ENCODE results near the gene MYO16.
"Not testable (repeated sequence)": the region's sequence is repeated elsewhere in the genome, so short reads cannot be mapped to it uniquely, and the experiment has no call there.

The MYO16 gene

DNA sequence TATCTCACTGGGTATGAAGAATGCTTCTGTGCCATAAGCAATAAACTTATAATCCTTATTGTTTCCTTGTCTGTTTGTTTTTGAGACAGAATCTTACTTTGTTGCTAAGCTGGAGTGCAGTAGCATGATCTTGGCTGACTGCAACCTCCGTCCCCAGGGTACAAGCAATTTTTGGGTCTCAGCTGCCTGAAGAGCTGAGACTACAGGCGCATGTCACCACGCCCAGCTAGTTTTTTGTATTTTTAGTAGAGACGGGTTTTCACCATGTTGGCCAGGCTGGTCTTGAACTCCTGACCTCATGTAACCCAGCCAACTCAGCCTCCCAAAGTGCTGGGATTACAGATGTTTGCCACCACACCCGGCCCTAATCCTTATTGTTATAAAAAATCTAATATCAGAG, 112.5 kb downstream of the MYO16 start:
- no peak for DNase-seq (ENCODE audit: low spot score)
- no peak for FAIRE-seq

DNA sequence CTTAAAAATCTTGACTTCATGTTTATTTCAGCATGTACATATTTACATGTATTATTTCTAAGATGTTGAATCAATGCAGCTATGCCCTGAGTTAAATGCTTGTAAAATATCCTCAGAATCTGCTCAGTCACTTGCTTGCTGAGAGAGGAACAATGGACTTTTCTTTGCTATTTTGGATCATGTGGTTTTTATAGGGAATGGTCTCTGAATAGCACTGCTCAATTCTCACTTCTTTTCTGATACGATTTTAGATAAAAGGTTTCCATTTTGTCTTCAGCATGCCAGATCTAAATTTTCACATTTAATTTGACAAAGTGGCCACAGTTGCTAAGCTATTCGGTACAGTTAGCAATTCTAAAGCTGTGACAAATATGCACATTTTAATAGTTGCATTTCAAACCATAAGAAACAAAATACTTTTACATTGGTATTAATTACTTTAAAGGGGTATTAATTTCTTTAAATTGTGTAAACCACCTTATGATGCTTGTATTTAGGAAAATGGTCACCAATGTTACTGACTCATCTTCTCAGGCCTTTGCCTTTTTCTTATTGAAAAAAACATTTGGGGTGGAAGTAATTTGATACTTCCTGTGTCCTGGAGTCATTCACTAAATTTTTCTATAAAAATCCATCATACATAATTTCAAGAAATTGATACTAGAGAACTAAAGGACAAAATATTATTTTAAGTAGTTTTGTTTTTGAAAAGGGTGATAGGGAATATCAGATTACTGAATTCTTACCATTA, 113.5 kb downstream of the MYO16 start:
- DNase-seq (ENCODE audit: low spot score) (no peak), FAIRE-seq (no peak)

DNA sequence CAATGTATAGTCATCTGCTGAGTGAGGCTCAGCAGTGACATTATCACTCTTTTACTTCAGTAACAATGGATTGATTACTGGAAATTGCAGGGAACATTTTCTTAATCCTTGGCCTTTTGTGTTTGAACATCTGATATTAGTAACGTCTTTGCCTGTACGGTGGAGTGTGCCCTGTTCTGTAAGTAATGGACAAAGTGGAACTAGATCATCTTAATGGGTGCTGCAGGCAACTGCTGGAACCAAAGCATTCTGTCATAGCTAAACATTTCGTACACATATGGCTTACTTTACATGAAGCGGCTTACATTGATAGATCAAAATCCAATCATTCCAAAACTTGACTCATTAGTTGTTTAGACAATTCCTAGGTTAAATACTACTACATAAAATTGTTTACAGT, 114.1 kb downstream of the MYO16 start:
- FAIRE-seq, result no peak

DNA sequence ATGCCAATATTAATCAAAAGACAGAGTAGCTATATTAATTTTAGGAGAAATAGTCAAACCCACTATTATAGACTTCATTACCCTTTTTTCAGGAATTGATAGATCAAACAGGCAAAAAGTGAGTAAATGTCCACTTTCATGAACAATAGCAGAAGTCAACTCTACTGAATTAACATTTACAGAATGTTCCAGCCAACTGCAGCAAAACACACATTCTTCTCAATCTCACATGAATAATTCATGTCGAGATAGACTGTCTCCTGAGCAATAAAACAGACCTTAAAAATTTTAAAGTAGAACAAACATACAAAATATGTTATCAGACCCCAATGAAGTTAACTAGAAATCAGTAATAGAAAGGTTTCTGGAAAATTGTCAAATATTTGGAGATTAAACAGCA, 118.4 kb downstream of the MYO16 start:
- FAIRE-seq, result no peak

More for the DNA sequence above, 114.1 kb downstream of the MYO16 start:
- no peak for DNase-seq (ENCODE audit: low spot score)

DNA sequence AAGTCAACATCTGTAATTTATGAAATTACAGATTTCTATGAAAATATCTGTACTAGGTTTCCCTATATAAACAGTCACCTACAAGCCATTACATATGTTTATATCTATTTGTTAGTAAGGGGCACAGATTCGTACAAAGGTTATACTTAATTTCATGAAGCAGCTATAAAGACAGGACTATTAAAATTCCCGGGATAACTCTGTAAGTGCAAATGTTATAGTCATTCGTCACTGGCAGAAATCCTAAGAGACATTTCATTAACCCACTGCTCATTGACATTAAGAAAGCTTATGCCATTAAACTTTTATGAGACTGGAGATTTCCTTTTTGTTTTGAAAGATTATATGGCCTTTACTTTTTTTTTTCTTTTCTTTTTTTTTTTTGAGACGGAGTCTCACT, 122.9 kb downstream of the MYO16 start:
- FAIRE-seq, result no peak
- DNase-seq (ENCODE audit: low spot score), result no peak

More for the DNA sequence above, 118.4 kb downstream of the MYO16 start:
- no peak for DNase-seq (ENCODE audit: low spot score)

DNA sequence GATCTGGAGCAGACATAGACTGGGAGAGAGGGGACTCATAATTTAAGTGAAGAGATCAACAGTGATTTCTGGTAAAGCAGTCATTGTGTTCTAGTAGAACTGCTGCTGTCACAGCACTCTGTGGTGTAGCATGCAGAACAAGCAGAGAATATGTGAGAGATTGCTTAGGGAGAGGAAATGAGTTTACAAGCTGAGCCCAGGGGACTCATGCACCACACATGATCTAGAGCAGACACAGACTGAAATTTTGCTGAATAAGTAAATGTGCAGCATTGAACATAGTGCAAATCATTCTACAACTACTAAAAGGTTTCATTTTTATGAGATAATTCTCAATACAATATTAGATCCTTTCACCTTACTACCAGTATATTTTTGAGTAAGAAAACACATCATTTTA, 125.7 kb downstream of the MYO16 start:
- FAIRE-seq, result no peak
- no peak for DNase-seq (ENCODE audit: low spot score)

DNA sequence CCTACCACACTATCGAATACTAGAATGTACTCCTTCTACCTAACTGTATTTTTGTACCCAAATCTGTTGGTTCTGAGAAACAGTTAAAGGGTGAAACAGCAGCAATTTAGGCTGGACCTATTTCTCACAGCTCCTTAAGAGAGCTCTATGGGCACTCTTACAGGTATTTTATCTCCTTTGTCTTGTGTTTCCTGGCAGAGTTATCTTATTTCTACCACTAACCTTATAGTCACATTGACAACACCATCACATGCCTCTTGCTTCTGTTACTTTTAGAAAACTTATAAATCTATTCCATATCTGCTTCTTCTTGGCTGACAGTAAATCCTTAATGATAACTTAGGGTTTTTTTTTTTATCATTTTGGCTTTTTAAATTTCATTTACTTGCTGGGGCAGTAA, 130.7 kb downstream of the MYO16 start:
- FAIRE-seq, result no peak
- no peak for DNase-seq (ENCODE audit: low spot score)

DNA sequence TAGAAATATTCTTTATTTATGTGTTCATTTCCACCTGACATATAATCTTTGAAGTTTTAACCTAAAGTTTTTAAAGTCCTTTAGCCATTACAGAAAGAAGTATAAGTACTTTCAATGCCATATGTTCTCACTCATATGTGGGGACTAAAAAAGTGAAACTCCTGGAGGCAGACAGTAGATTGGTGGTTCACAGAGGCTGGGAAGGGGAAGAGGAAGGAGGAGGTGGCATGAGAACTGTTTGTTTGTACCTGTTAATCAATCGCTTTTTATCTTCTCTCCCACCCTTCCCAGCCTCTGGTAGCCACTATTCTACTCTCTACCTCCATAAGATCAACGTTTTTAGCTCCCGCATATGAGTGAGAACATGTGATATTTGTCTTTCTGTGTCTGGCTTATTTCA, 131.1 kb downstream of the MYO16 start:
- DNase-seq (ENCODE audit: low spot score), result no peak
- no peak for FAIRE-seq

DNA sequence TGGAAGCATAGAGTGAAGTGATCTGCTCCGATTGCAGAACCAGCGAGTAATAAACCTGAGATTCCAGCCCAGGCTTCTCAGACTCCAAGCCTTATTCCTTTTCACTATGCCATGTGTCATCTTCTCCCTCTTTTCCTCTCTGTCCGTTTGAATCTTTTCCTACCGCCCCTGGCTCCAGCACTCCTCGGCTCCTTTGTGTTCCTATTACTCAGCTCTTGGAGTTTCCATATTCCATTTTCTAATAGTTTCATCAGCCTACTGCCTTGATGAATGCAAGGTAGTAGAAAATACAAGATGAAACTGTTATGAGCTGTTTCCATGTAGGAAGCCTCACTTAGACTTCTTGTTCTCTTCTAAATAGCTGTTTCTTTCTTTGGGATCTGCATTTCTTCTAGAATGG, 138.6 kb downstream of the MYO16 start:
- no peak for DNase-seq (ENCODE audit: low spot score)
- no peak for FAIRE-seq

DNA sequence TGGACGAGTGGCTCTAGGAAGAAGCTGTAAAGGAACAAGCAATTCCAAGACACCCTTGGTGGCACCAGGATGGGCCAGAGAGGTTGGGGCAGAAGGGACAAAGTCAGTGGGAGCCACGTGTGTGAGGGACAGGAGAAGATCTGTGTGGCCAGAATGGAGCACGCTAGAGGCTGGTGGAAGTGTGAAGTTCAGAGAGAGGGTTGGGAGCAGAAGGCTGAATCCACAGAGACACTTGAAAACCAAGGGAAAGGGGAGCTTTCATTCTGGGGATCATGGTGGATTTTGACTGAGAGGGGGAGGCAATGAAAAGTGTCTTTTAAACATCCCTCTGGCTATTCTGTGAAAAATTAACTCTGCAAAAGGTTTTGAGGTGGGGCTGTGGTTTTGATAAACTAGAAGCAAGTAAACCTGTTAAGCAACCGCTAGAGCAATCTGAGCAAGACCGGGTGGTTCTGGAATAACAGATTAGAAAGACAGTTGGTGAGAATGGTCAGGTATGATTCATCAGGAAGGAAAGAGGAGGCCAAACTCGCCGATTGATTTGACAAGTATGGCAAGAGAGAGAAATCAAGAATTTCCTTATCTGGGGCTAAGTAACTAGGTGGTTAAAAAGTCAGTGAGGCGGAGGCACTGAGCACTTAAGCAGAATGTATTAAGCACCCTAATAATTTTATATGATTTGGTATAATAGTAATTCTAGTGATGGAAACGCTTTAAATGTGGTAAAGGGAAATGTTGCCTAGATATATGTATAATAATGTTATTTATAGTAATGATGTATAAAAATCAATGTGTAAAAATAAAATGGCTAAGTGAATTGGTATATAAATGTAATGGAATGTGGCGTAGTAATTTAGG, 140.0 kb downstream of the MYO16 start:
- DNase-seq (ENCODE audit: low spot score) (peak; percentile 77), FAIRE-seq (peak; percentile 87)

DNA sequence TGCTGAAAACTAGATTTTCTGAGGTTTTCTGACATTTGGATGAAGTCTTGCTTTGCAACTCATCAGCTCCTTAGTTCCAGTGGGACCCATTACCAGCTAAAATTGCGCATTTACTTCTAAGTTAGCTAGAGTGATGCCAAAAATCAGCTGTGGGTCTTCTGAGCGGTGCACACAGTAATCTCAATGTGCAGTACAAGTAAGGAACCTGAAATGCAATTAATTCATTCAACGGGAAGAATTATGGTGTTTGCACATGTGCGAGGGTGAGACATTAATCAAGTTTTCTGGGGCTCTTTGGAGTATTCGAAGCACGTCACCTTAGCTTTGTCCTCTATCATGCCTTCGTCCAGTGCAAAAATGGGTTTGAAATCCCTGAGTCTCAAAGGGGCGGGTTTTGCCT, 146.2 kb downstream of the MYO16 start:
- DNase-seq (ENCODE audit: low spot score) (no peak), FAIRE-seq (no peak)

DNA sequence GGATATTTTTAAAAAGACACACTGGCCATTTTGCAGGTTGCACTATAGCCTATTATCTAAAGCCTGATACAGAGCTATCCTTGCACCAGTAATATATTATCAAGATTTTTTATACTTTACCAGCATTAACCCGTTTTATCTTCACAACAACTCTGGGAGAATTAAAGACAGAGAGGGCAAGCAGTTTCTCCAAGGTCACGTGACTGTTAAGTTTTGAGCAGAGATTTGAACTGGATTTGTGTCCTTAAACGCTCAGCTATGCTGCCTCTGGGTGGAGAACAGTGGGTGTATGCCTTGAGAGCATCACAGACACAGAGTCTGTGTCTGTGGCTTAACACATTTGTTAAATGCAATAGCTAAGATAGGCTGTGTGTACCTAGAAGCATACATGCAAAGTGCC, 147.2 kb downstream of the MYO16 start:
- DNase-seq (ENCODE audit: low spot score) (no peak), FAIRE-seq (no peak)

DNA sequence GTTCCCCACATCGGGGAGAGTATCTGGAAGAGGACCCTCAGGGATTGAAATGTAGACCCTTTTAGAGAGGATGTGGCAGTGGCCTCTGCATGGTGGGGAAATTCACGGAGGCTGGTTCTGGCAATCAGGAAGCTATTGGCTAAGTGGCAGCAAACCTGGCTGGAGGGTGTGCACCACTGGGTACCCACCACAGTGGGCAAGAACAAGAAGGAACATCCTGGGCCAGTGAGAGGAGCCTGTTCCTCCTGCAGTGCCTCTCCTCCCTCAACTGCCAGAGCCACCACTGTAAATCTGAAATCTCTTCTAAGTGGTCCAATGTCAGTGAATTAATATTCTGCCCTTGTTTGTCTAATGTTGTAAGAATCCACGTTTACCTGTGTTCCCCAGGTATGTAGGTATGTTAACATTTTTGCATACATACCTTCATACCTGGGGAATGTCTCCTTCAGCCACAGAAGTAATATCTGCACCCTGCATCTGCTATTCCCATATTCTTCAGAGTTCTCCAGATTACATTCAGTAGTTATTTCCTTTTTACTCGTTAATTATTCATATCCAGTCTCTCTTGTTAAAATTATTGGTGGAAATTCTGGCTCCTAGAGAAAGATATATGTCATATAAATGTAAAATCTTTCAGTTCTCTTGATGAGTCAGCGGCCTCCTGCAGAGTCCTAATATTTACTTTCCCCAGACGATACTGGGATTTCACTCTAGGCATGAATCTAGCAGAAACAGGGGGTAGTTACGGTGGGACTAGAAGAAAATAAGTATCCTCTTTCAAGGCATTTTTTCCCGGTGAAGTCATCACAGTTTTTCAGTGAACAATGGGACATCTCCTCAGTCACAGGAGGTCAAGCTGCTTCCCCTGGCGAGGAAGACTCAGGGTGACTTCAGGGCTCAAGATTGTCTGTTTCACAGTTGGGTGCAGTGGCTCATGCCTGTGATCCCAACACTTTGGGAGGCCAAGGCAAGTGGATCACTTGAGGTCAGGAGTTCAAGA, 148.3 kb downstream of the MYO16 start:
- FAIRE-seq (peak; percentile 84), DNase-seq (ENCODE audit: low spot score) (peak; percentile 92)

DNA sequence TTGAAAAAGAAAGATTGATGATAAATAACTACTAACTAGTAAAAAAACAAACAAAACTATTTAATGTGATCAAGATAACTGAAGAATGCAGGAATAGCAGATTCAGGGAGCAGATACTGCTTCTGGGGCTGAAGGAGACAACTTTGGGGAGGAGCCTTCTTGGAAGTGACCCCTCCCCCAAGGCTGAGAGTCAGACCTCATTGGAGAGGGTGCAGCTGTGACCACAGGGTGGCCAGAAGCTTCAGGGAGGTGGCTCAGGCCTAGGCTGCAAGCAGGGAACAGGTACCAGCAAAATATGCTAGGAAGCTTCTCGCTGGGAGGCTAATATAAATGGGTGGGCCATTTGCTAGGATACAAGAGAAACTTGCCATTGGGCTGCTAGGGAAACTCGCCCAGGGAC, 149.9 kb downstream of the MYO16 start:
- DNase-seq (ENCODE audit: low spot score) (no peak), FAIRE-seq (no peak)

DNA sequence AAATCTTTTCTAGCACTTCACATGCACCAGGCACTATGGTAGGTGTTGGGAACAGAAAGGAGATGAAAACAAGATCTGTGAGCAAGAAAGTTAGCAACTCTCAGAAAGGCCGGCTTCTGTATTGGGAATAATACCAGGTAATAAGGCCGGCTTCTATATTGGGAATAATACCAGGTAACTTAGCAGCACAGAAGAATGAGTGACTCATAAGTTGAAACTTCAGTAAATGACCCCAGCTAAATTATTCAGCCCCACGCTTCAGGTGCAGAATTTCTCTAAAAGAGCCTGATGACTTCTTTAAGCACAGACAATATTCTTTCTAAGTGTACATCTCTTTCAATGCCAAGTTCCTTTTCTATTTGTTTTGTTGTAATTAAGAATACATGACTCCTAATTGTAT, 151.3 kb downstream of the MYO16 start:
- no peak for FAIRE-seq
- no peak for DNase-seq (ENCODE audit: low spot score)

DNA sequence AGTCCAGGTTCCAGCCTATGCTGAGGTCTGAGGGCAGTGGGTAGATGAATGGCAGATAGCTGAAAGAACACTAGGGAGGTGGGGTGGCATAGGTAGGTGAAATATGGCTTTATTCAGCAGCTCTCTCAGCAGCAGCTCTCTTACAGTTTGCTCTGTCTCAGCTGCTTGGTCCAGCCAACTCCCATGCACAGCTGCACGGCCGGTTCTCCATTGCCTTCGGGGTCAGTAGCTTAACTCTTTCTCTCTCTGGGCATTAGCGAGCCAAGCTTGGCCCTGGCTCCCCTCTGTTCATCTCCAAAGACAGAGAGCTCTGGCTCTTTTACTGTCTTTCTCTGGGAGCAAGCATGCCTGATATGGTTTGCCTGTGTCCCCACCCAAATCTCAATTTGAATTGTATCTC, 151.9 kb downstream of the MYO16 start:
- DNase-seq (ENCODE audit: low spot score) (no peak), FAIRE-seq (no peak)

DNA sequence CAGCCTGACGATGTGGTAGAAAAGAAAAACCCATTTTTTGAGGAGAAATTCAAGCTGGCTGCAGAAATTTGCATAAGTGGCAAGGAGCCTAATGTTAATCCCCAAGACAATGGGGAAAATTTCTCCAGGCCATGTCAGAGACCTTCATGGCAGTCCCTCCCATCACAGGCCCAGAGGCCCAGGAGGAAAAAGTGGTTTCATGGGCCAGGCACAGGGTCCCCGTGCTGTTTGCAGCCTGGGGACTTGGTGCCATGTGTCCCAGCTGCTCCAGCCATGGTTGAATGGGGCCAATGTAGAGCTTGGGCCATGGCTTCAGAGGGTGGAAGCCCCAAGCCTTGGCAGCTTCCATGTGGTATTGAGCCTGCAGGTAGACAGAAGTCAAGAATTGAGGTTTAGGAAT, 153.1 kb downstream of the MYO16 start:
- FAIRE-seq; DNase-seq (ENCODE audit: low spot score): not testable (repeated sequence)

DNA sequence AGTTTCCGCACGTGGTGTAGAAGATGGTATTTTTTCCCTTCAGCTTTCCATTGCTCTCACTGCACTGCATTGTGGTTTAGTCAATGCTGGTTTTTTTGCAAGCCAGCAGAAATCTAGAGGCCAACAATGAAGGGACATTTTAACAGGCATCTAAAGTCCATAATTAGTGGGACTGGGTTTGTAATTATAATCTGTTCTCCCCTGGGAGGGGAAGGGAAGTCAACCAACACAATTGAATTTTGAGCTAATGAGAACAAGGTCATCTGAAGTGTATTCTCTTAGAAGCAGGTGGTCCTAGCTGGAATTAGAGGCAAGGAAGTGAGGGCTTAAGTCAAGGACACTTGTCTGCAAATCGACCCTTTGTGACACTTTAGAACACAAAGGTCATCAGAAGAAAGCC, 156.4 kb downstream of the MYO16 start:
- FAIRE-seq (no peak), DNase-seq (ENCODE audit: low spot score) (no peak)

DNA sequence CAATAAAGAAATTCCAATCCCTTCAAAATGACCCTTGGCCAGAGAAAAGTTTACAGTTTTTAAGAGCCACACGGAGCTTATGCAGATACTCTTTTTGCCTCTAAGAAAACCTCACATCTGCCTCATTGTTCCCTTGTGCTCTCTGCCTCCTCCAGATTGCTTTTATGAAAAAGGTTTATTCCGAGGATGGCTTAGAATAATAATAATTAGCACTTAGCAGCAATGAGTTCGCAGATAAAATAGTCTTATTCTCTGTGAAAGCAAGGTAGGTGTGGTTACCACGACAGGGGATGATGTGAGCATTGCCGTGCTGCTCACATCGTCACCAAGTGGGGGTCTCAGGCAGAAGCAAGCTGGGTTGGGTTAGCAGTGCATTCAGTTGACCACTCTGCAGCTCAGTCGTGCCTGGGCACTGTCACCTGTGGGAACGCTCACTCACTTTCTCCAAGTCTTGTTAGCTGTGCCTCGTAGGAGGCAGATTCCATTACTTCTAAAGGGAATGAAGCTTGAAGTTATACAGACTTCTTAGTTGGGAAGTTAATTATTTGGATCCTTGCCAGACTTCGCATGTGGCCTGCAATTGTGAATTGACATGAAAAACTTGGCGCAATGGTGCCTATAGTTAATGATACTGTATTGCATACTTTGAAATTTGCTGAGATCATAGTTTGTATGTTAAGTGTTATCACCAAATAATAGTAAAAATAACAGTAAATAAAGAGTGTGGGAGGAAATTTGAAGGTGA, 157.2 kb downstream of the MYO16 start:
- DNase-seq (ENCODE audit: low spot score), result no peak
- FAIRE-seq, result no peak

DNA sequence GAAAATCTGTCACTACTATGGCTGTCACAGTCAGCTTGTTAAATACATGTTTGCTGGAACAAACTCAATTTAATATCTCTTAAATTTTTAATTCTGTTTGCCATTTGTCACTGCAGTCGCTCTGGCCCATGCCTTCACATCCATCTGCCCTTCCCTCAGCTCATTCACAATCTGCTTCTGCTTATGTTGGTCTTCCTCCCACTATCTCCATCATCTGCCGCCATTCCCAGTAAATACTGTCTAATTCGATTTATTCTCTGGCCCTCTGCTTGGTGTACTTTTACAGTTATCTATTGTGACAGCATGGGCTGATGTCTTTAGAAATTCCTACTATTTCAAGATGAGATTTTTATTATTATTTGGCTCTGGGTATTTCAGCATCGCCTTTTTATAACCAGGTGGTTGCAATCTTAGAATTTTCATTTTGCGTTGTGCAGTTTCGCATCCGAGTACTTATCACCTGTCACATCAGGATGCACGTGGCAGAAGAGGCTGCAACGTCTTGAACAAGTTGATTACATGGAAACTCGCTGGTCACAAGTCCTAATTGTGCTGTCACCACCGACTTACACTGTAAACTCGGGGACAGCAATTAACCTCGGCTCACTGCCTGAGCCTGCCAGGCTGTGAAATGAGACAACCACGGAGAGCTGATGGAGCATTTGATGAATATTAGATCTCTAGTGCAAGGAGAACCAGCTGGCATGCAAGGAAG, 158.4 kb downstream of the MYO16 start:
- FAIRE-seq (no peak), DNase-seq (ENCODE audit: low spot score) (no peak)
